ENCODE results near the gene ANKRD55. TPM values are rescaled to one million over a fixed set of nuclear protein-coding genes. Genes with fewer than 3 reads are reported as not detected.

ANKRD55 gene
- total RNA-seq, 1 donor from 2014 or later, result not detected

DNA sequence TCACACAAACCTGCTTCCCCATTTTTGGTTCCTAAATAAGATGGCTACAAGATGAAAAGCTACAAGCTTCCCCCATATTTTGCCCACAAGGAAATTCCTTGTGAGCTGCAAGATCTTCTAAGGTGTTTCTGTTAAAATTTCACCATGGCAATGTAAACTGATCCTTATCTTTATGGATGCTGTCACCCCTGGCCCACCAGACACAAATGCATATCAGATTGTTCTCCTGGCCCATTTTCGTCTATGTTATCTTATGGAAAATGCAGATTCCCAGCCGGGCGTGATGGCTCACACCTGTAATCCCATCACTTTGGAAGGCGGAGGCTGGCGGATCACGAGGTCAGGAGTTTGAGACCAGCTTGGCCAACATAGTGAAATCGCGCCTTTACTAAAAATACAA, 173.3 kb downstream of the ANKRD55 start:
- FAIRE-seq, result no peak
- Histone ChIP-seq H3K4me1 (ENCODE audit: insufficient read depth, low read length) (peaks cover 13% of the 10 kb centered on the region), H4K20me1 (ENCODE audit: insufficient read depth, low read length) (no peaks in the 10 kb centered on the region), H3K9me3 (ENCODE audit: insufficient read depth, low read depth, low read length) (no peaks in the 10 kb centered on the region), H3K79me2 (ENCODE audit: insufficient read depth, low read length) (no peaks in the 10 kb centered on the region), H3K4me3 (ENCODE audit: insufficient read depth, low read depth, low read length) (no peak overlapping the region), H3K9ac (ENCODE audit: low read length) (no peak overlapping the region), H2AFZ (ENCODE audit: low read depth, low read length) (no peak overlapping the region), H3K27ac (ENCODE audit: low read depth, low read length) (no peak overlapping the region), H3K4me2 (ENCODE audit: low read length) (no peak overlapping the region), H3K27me3 (ENCODE audit: insufficient read depth, low read length) (peaks cover 19% of the 10 kb centered on the region), H3K36me3 (ENCODE audit: insufficient read depth, low read length) (no peaks in the 10 kb centered on the region)
- H3K9me3 Mint-ChIP-seq (ENCODE audit: unreplicated experiment), result no peaks in the 10 kb centered on the region
- TF ChIP-seq EZH2 (IDR thresholded peaks at IDR 0.05; ENCODE audit: insufficient read depth, low read length), result no peak
- TF ChIP-seq, protein P1, sequence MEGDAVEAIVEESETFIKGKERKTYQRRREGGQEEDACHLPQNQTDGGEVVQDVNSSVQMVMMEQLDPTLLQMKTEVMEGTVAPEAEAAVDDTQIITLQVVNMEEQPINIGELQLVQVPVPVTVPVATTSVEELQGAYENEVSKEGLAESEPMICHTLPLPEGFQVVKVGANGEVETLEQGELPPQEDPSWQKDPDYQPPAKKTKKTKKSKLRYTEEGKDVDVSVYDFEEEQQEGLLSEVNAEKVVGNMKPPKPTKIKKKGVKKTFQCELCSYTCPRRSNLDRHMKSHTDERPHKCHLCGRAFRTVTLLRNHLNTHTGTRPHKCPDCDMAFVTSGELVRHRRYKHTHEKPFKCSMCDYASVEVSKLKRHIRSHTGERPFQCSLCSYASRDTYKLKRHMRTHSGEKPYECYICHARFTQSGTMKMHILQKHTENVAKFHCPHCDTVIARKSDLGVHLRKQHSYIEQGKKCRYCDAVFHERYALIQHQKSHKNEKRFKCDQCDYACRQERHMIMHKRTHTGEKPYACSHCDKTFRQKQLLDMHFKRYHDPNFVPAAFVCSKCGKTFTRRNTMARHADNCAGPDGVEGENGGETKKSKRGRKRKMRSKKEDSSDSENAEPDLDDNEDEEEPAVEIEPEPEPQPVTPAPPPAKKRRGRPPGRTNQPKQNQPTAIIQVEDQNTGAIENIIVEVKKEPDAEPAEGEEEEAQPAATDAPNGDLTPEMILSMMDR (IDR thresholded peaks at IDR 0.05; ENCODE audit: insufficient read depth, low read depth, low read length), result no peak
- no peaks in the 10 kb centered on the region for H3K36me3 Mint-ChIP-seq (ENCODE audit: low read depth, unreplicated experiment)
- H3K27me3 Mint-ChIP-seq (ENCODE audit: low read depth, unreplicated experiment), result peaks cover 2% of the 10 kb centered on the region
- peak overlapping the region; percentile 68 for H3K27ac Mint-ChIP-seq (ENCODE audit: unreplicated experiment)
- no peak for DNase-seq (ENCODE audit: low read depth)
- no peak overlapping the region for H3K4me3 Mint-ChIP-seq (ENCODE audit: unreplicated experiment)
- H3K4me1 Mint-ChIP-seq (ENCODE audit: low read depth, unreplicated experiment), result peaks cover 21% of the 10 kb centered on the region

DNA sequence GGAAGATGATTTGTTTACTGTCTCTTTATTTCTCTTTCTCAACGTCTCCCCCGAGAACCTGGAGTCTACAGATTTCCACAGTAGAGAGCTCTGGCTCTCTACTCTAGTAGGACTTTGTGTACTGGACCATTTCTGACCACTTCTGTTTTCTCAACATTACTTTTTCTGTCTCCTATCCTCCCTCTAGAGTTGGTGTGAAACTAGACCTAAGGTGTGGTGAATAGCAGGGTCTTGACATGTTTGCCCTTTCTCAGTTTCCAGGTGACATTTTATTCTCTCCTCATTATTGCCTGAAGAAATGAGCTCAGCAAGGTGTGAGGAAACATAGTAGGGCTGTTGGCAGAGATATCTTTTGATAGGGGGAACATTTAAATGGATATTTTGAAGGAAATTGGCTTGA, 176.3 kb downstream of the ANKRD55 start:
- Mint-ChIP-seq H3K4me3 (ENCODE audit: unreplicated experiment) (no peak overlapping the region), H3K9me3 (ENCODE audit: unreplicated experiment) (peaks cover 3% of the 10 kb centered on the region), H3K27ac (ENCODE audit: unreplicated experiment) (no peak overlapping the region), H3K36me3 (ENCODE audit: low read depth, unreplicated experiment) (peaks cover 3% of the 10 kb centered on the region), H3K4me1 (ENCODE audit: low read depth, unreplicated experiment) (peaks cover 21% of the 10 kb centered on the region), H3K27me3 (ENCODE audit: low read depth, unreplicated experiment) (peaks cover 2% of the 10 kb centered on the region)
- Histone ChIP-seq H3K9ac (ENCODE audit: low read length) (no peak overlapping the region), H3K9me3 (ENCODE audit: insufficient read depth, low read depth, low read length) (peaks cover 10% of the 10 kb centered on the region), H3K4me1 (ENCODE audit: insufficient read depth, low read length) (peaks cover 13% of the 10 kb centered on the region), H3K27me3 (ENCODE audit: insufficient read depth, low read length) (peaks cover 26% of the 10 kb centered on the region), H3K4me2 (ENCODE audit: low read length) (no peak overlapping the region), H3K4me3 (ENCODE audit: insufficient read depth, low read depth, low read length) (no peak overlapping the region), H3K79me2 (ENCODE audit: insufficient read depth, low read length) (no peaks in the 10 kb centered on the region), H2AFZ (ENCODE audit: low read depth, low read length) (no peak overlapping the region), H3K36me3 (ENCODE audit: insufficient read depth, low read length) (no peaks in the 10 kb centered on the region), H4K20me1 (ENCODE audit: insufficient read depth, low read length) (no peaks in the 10 kb centered on the region), H3K27ac (ENCODE audit: low read depth, low read length) (no peak overlapping the region)
- TF ChIP-seq EZH2 (IDR thresholded peaks at IDR 0.05; ENCODE audit: insufficient read depth, low read length), result no peak
- TF ChIP-seq, protein P1 (IDR thresholded peaks at IDR 0.05; ENCODE audit: insufficient read depth, low read depth, low read length), result no peak
- no peak for FAIRE-seq
- no peak for DNase-seq (ENCODE audit: low read depth)

DNA sequence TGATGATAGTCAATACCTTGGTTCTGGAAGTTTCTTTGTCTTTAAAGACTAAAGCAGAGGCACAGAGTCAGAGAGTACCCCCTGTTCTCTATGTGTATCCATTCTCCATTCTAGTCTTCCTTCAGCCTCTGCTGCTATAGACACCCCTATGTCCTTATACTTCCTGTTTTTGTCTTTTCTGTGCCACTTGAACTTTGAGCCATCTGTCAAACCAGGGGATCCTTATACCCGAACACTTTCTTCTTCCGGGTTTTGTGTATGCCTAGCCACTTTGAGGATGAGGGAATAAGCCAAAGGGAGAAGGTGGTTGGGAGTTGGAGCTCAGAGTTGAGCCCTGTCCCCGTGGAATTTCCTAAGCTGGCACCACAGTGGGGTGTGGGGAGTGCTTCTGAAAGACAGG, 177.3 kb downstream of the ANKRD55 start:
- Mint-ChIP-seq H3K36me3 (ENCODE audit: low read depth, unreplicated experiment) (peaks cover 3% of the 10 kb centered on the region), H3K27ac (ENCODE audit: unreplicated experiment) (no peak overlapping the region), H3K27me3 (ENCODE audit: low read depth, unreplicated experiment) (peaks cover 2% of the 10 kb centered on the region), H3K9me3 (ENCODE audit: unreplicated experiment) (peaks cover 3% of the 10 kb centered on the region), H3K4me1 (ENCODE audit: low read depth, unreplicated experiment) (peaks cover 20% of the 10 kb centered on the region), H3K4me3 (ENCODE audit: unreplicated experiment) (no peak overlapping the region)
- Histone ChIP-seq H4K20me1 (ENCODE audit: insufficient read depth, low read length) (no peaks in the 10 kb centered on the region), H3K4me1 (ENCODE audit: insufficient read depth, low read length) (peaks cover 13% of the 10 kb centered on the region), H3K9me3 (ENCODE audit: insufficient read depth, low read depth, low read length) (peaks cover 10% of the 10 kb centered on the region), H3K36me3 (ENCODE audit: insufficient read depth, low read length) (no peaks in the 10 kb centered on the region), H3K4me3 (ENCODE audit: insufficient read depth, low read depth, low read length) (no peak overlapping the region), H3K27ac (ENCODE audit: low read depth, low read length) (no peak overlapping the region), H3K4me2 (ENCODE audit: low read length) (no peak overlapping the region), H2AFZ (ENCODE audit: low read depth, low read length) (no peak overlapping the region), H3K27me3 (ENCODE audit: insufficient read depth, low read length) (peaks cover 27% of the 10 kb centered on the region), H3K9ac (ENCODE audit: low read length) (no peak overlapping the region), H3K79me2 (ENCODE audit: insufficient read depth, low read length) (no peaks in the 10 kb centered on the region)
- FAIRE-seq, result no peak
- TF ChIP-seq, protein P1 (IDR thresholded peaks at IDR 0.05; ENCODE audit: insufficient read depth, low read depth, low read length), result no peak
- TF ChIP-seq EZH2 (IDR thresholded peaks at IDR 0.05; ENCODE audit: insufficient read depth, low read length), result no peak
- no peak for DNase-seq (ENCODE audit: low read depth)
